Cardiac atrium fibroblast (primary cell): ENCODE data around the gene SPAM1. TPM values are rescaled to one million over a fixed set of nuclear protein-coding genes. Genes with fewer than 3 reads are reported as not detected.

Experiments
- total RNA-seq: library from RNA; depleted of rRNA; stranded (reverse); fragments of >200 nt; gene quantifications from 2 replicates; pipeline ENCODE4 v1.2.3, GENCODE V29; 2015

Gene SPAM1
- total RNA-seq = not detected in 2 replicates

GRCh38 chr7:123924941-123925340, at the start of gene SPAM1:
SPAM1 (plus strand) TSS chr7:123925241; CDS start chr7:123953571, 28,330 bp downstream.

Other genes with a start within 250 kb of the SPAM1 start
- 22.2 and 23.8 TPM in 2 replicates for gene WASL, start 176.2 kb upstream of the SPAM1 start, total RNA-seq
- 0.16 TPM in 1 of 2 replicates, not detected in the other for gene HYAL4, start 80.1 kb upstream of the SPAM1 start, total RNA-seq
- gene TMEM229A, start 107.8 kb downstream of the SPAM1 start, total RNA-seq = 2.1 and 3.2 TPM in 2 replicates